Measurements from ENCODE around the gene L3MBTL3. TPM values are rescaled to one million over a fixed set of nuclear protein-coding genes. Genes with fewer than 3 reads are reported as not detected.

Gene L3MBTL3
- total RNA-seq, 1 experiment from 2014 or later, result 13.7 TPM

- ChIA-PET CTCF (no interaction called here), POLR2A (no interaction called here)
- DNase-seq (ENCODE audit: low spot score) (no peak), ATAC-seq (no peak)
- Mint-ChIP-seq H3K4me3 (no peak overlapping the region), H3K27ac (no peak overlapping the region), H3K4me1 (no peaks in the 10 kb centered on the region), H3K36me3 (no peaks in the 10 kb centered on the region), H3K9me3 (peaks cover 3% of the 10 kb centered on the region; the same call in 1 of the 2 replicates), H3K27me3 (ENCODE audit: low read depth) (no peaks in the 10 kb centered on the region)
- TF ChIP-seq RELA (CRISPR knock-in tag; IDR thresholded peaks at IDR 0.05; ENCODE audit: borderline replicate concordance) (no peak), ZSCAN18 (CRISPR knock-in tag; IDR thresholded peaks at IDR 0.05) (no peak), GABPB1 (CRISPR knock-in tag; IDR thresholded peaks at IDR 0.05) (no peak), JUN (CRISPR knock-in tag; IDR thresholded peaks at IDR 0.05) (no peak), SP1 (CRISPR knock-in tag; conservative IDR thresholded peaks at IDR 0.05) (no peak), KAT7 (CRISPR knock-in tag; IDR thresholded peaks at IDR 0.05; ENCODE audit: borderline replicate concordance) (no peak)
- TF ChIP-seq, protein P1, sequence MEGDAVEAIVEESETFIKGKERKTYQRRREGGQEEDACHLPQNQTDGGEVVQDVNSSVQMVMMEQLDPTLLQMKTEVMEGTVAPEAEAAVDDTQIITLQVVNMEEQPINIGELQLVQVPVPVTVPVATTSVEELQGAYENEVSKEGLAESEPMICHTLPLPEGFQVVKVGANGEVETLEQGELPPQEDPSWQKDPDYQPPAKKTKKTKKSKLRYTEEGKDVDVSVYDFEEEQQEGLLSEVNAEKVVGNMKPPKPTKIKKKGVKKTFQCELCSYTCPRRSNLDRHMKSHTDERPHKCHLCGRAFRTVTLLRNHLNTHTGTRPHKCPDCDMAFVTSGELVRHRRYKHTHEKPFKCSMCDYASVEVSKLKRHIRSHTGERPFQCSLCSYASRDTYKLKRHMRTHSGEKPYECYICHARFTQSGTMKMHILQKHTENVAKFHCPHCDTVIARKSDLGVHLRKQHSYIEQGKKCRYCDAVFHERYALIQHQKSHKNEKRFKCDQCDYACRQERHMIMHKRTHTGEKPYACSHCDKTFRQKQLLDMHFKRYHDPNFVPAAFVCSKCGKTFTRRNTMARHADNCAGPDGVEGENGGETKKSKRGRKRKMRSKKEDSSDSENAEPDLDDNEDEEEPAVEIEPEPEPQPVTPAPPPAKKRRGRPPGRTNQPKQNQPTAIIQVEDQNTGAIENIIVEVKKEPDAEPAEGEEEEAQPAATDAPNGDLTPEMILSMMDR (IDR thresholded peaks at IDR 0.05), result no peak
- TF ChIP-seq, protein P2, sequence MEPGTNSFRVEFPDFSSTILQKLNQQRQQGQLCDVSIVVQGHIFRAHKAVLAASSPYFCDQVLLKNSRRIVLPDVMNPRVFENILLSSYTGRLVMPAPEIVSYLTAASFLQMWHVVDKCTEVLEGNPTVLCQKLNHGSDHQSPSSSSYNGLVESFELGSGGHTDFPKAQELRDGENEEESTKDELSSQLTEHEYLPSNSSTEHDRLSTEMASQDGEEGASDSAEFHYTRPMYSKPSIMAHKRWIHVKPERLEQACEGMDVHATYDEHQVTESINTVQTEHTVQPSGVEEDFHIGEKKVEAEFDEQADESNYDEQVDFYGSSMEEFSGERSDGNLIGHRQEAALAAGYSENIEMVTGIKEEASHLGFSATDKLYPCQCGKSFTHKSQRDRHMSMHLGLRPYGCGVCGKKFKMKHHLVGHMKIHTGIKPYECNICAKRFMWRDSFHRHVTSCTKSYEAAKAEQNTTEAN (CRISPR knock-in tag; IDR thresholded peaks at IDR 0.05), result no peak
These were observed 100.8 kb downstream of the L3MBTL3 start for GRCh38 chr6:130119211-130119610.

GRCh38 chr6:130120731-130121130 lies 102.3 kb downstream of the L3MBTL3 start:
- ChIA-PET POLR2A (no interaction called here), CTCF (no interaction called here)
- ATAC-seq, result no peak
- Mint-ChIP-seq H3K9me3 (peaks cover 3% of the 10 kb centered on the region; the same call in 1 of the 2 replicates), H3K27ac (no peak overlapping the region), H3K4me3 (no peak overlapping the region), H3K4me1 (no peaks in the 10 kb centered on the region), H3K36me3 (no peaks in the 10 kb centered on the region), H3K27me3 (ENCODE audit: low read depth) (no peaks in the 10 kb centered on the region)
- no peak for DNase-seq (ENCODE audit: low spot score)
- TF ChIP-seq ATF1 (CRISPR knock-in tag; IDR thresholded peaks at IDR 0.05) (no peak), ZNF317 (CRISPR knock-in tag; IDR thresholded peaks at IDR 0.05; ENCODE audit: borderline replicate concordance, low read depth) (no peak), JAZF1 (CRISPR knock-in tag; IDR thresholded peaks at IDR 0.05) (no peak), ZNF423 (CRISPR knock-in tag; IDR thresholded peaks at IDR 0.05) (no peak), MXD4 (CRISPR knock-in tag; IDR thresholded peaks at IDR 0.05; ENCODE audit: borderline replicate concordance) (no peak), NFATC4 (CRISPR knock-in tag; IDR thresholded peaks at IDR 0.05) (no peak), ETV6 (CRISPR knock-in tag; IDR thresholded peaks at IDR 0.05) (no peak), ZNF219 (CRISPR knock-in tag; IDR thresholded peaks at IDR 0.05; ENCODE audit: borderline replicate concordance) (no peak), GRHL2 (CRISPR knock-in tag; IDR thresholded peaks at IDR 0.05; ENCODE audit: insufficient replicate concordance, severe bottlenecking) (no peak), GTF2I (CRISPR knock-in tag; conservative IDR thresholded peaks at IDR 0.05) (no peak), SMAD3 (CRISPR knock-in tag; IDR thresholded peaks at IDR 0.05; ENCODE audit: borderline replicate concordance) (no peak), AR (CRISPR knock-in tag; IDR thresholded peaks at IDR 0.05) (no peak), USF1 (CRISPR knock-in tag; IDR thresholded peaks at IDR 0.05) (no peak), STAT6 (CRISPR knock-in tag; conservative IDR thresholded peaks at IDR 0.05; ENCODE audit: low read depth) (no peak), ESRRA (CRISPR knock-in tag; IDR thresholded peaks at IDR 0.05; ENCODE audit: borderline replicate concordance) (no peak)
- TF ChIP-seq, protein P3, sequence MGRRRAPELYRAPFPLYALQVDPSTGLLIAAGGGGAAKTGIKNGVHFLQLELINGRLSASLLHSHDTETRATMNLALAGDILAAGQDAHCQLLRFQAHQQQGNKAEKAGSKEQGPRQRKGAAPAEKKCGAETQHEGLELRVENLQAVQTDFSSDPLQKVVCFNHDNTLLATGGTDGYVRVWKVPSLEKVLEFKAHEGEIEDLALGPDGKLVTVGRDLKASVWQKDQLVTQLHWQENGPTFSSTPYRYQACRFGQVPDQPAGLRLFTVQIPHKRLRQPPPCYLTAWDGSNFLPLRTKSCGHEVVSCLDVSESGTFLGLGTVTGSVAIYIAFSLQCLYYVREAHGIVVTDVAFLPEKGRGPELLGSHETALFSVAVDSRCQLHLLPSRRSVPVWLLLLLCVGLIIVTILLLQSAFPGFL (CRISPR knock-in tag; IDR thresholded peaks at IDR 0.05; ENCODE audit: borderline replicate concordance), result no peak
